H1 (cell line): Measurements from ENCODE around the gene SYMPK. TPM values are rescaled to one million over a fixed set of nuclear protein-coding genes. Genes with fewer than 3 reads are reported as not detected.

Experiments used
- CTCF ChIA-PET: fragments of 300-600 bp; sonication (Branson Sonifier 250); formaldehyde crosslinking; loops from one replicate; lab custom pipeline; 2021; ENCODE audit not compliant: partially characterized antibody; lab: Charles Lee
- POLR2A ChIA-PET: fragments of 300-600 bp; sonication (Branson Sonifier 250); formaldehyde crosslinking; loops from one replicate; lab custom pipeline; 2021; ENCODE audit warnings: inconsistent platforms; ENCODE audit not compliant: partially characterized antibody; lab: Charles Lee
- DNase-seq, 2 experiments: peaks; one replicate each; pipeline versions ENCODE4 v3.0.0 to v3.0.0-alpha.2; 2010 to 2022; ENCODE audit warnings: low spot score in 2 of 2, low read depth in 1 of 2, mixed read lengths in 1 of 2
- FAIRE-seq: peaks from 2 replicates; lab custom pipeline; 2011; peaks lifted over from hg19 to GRCh38; lab: Jason Lieb, UNC
- H2AFZ ChIP-seq: 2 replicates; pipeline ENCODE4 v1.8.1; 2012; ENCODE audit warnings: low read length, inconsistent platforms
- H2AK5ac ChIP-seq: 2 replicates; pipeline ENCODE4 v1.6.1; 2013; ENCODE audit warnings: low read depth, low read length
- H2BK120ac ChIP-seq: replicated peaks from 2 replicates; pipeline ENCODE3; 2013; ENCODE audit warnings: low read depth, low read length, inconsistent platforms
- H2BK12ac ChIP-seq: 2 replicates; pipeline ENCODE4 v1.6.1; 2013; ENCODE audit warnings: low read depth, low read length
- H2BK15ac ChIP-seq: 2 replicates; pipeline ENCODE4 v1.6.1; 2013; ENCODE audit warnings: low read length
- H2BK20ac ChIP-seq: 2 replicates; pipeline ENCODE4 v1.6.1; 2013; ENCODE audit warnings: low read length
- H2BK5ac ChIP-seq: 2 replicates; pipeline ENCODE4 v1.6.1; 2013; ENCODE audit warnings: low read depth, low read length
- H3K14ac ChIP-seq: 2 replicates; pipeline ENCODE4 v1.6.1; 2013; ENCODE audit warnings: inconsistent platforms; ENCODE audit not compliant: insufficient read length
- H3K18ac ChIP-seq: 2 replicates; pipeline ENCODE4 v1.6.1; 2013; ENCODE audit warnings: low read length; ENCODE audit errors: extremely low read depth
- H3K23ac ChIP-seq: 2 replicates; pipeline ENCODE4 v1.6.1; 2013; ENCODE audit warnings: inconsistent platforms; ENCODE audit not compliant: insufficient read length
- H3K23me2 ChIP-seq: 2 replicates; pipeline ENCODE4 v1.6.1; 2013; ENCODE audit warnings: low read depth, low read length
- H3K27ac ChIP-seq: 2 replicates; pipeline ENCODE4 v1.6.1; 2011; ENCODE audit warnings: low read depth, low read length, inconsistent platforms
- H3K27me3 ChIP-seq, 4 experiments: replicated peaks in 1 of 4; 1 replicate in 1 of 4; 2 replicates in 3 of 4; pipeline versions ENCODE4 v1.6.1 to v1.8.1; 2011 to 2013; ENCODE audit warnings: low read length in 3 of 4, mild to moderate bottlenecking in 3 of 4, inconsistent platforms in 2 of 4, mixed read lengths in 2 of 4, moderate library complexity in 1 of 4; ENCODE audit not compliant: control insufficient read depth in 3 of 4, insufficient read depth in 3 of 4; ENCODE audit errors: extremely low read depth in 1 of 4
- H3K36me3 ChIP-seq, 4 experiments: 2 replicates each; pipeline versions ENCODE4 v1.6.1 to v1.8.1; 2011 to 2013; ENCODE audit warnings: mild to moderate bottlenecking in 4 of 4, low read length in 3 of 4, moderate library complexity in 2 of 4, control low read depth in 1 of 4, inconsistent platforms in 1 of 4; ENCODE audit not compliant: insufficient read depth in 4 of 4, control insufficient read depth in 2 of 4
- H3K4ac ChIP-seq: replicated peaks from 2 replicates; pipeline ENCODE3; 2013; ENCODE audit warnings: low read length, low read depth, mixed read lengths, inconsistent platforms; ENCODE audit not compliant: insufficient read length
- H3K4me1 ChIP-seq, 4 experiments: replicated peaks in 1 of 4; 1 replicate in 1 of 4; 2 replicates in 3 of 4; pipeline versions ENCODE4 v1.6.1 to v1.8.1; 2011 to 2013; ENCODE audit warnings: low read length in 3 of 4, inconsistent platforms in 2 of 4, mixed read lengths in 1 of 4; ENCODE audit not compliant: insufficient read depth in 4 of 4, control insufficient read depth in 3 of 4
- H3K4me2 ChIP-seq, 2 experiments: 2 replicates each; pipeline versions ENCODE4 v1.6.1 to v1.8.1; 2011 to 2013; ENCODE audit warnings: low read depth in 2 of 2, low read length in 2 of 2, control low read depth in 1 of 2, inconsistent platforms in 1 of 2, mild to moderate bottlenecking in 1 of 2; ENCODE audit not compliant: insufficient read depth in 1 of 2
- H3K4me3 ChIP-seq, 4 experiments: fragments of 200-600, 300-600 bp in 1 of 4; sonication (generic), shearing (Covaris generic), sonication (Bioruptor Twin) in 1 of 4; 2 replicates each; pipeline versions ENCODE4 v1.5.1 to v1.8.1; 2011 to 2016; ENCODE audit warnings: low read length in 4 of 4, low read depth in 3 of 4, control low read depth in 2 of 4, inconsistent platforms in 2 of 4, mild to moderate bottlenecking in 2 of 4, mixed read lengths in 1 of 4, moderate library complexity in 1 of 4; ENCODE audit not compliant: insufficient read depth in 2 of 4; ENCODE audit errors: extremely low read depth in 1 of 4
- H3K56ac ChIP-seq: replicated peaks from 2 replicates; pipeline ENCODE3; 2013; ENCODE audit warnings: low read depth, mild to moderate bottlenecking, mixed read lengths, low read length, inconsistent platforms; ENCODE audit not compliant: insufficient read length
- H3K79me1 ChIP-seq: 2 replicates; pipeline ENCODE4 v1.6.1; 2013; ENCODE audit warnings: low read depth, low read length, control low read depth
- H3K79me2 ChIP-seq, 2 experiments: 2 replicates each; pipeline versions ENCODE4 v1.6.1 to v1.8.1; 2012 to 2013; ENCODE audit warnings: low read length in 2 of 2, mild to moderate bottlenecking in 2 of 2, inconsistent platforms in 1 of 2; ENCODE audit not compliant: insufficient read depth in 2 of 2, control insufficient read depth in 1 of 2
- H3K9ac ChIP-seq, 4 experiments: replicated peaks in 1 of 4; 1 replicate in 1 of 4; 2 replicates in 3 of 4; pipeline versions ENCODE4 v1.6.1 to v1.8.1; 2011 to 2013; ENCODE audit warnings: low read depth in 3 of 4, low read length in 3 of 4, control low read depth in 2 of 4, mild to moderate bottlenecking in 2 of 4, moderate library complexity in 2 of 4, inconsistent platforms in 1 of 4; ENCODE audit errors: extremely low read depth in 1 of 4
- H3K9me3 ChIP-seq, 2 experiments: 2 replicates each; pipeline versions ENCODE4 v1.6.1 to v1.8.1; 2012 to 2013; ENCODE audit warnings: mild to moderate bottlenecking in 2 of 2, moderate library complexity in 2 of 2, control low read depth in 1 of 2, inconsistent platforms in 1 of 2, low read depth in 1 of 2, low read length in 1 of 2, mixed read lengths in 1 of 2; ENCODE audit not compliant: insufficient read depth in 2 of 2
- H4K20me1 ChIP-seq, 2 experiments: replicated peaks in 1 of 2; 2 replicates each; pipeline versions ENCODE3 to v1.8.1; 2011 to 2013; ENCODE audit warnings: inconsistent platforms in 2 of 2, low read length in 2 of 2, mild to moderate bottlenecking in 1 of 2; ENCODE audit not compliant: insufficient read depth in 2 of 2, control insufficient read depth in 1 of 2
- H4K5ac ChIP-seq: 2 replicates; pipeline ENCODE4 v1.6.1; 2013; ENCODE audit warnings: low read length, low read depth, mixed read lengths, inconsistent platforms; ENCODE audit not compliant: insufficient read length
- H4K8ac ChIP-seq: 2 replicates; pipeline ENCODE4 v1.8.0; 2013; ENCODE audit warnings: mild to moderate bottlenecking, moderate library complexity, low read length, inconsistent platforms; ENCODE audit not compliant: insufficient read depth; ENCODE audit errors: extremely low read depth
- H4K91ac ChIP-seq: replicated peaks from 2 replicates; pipeline ENCODE3; 2013; ENCODE audit warnings: low read length, mixed read lengths, inconsistent platforms; ENCODE audit not compliant: insufficient read length
- EZH2 ChIP-seq: fragments of 200-600 bp; sonication (generic); IDR thresholded peaks from 2 replicates; pipeline ENCODE4 v1.7.1; 2012; ENCODE audit warnings: low read depth, mild to moderate bottlenecking, moderate library complexity, low read length, inconsistent platforms; ENCODE audit not compliant: severe bottlenecking
- JUN ChIP-seq: IDR thresholded peaks from 2 replicates; pipeline ENCODE4 v1.6.1; 2011; ENCODE audit warnings: low read depth, mild to moderate bottlenecking, improper control_type of control experiment, low read length
- JUND ChIP-seq: IDR thresholded peaks from 2 replicates; pipeline ENCODE4 v1.6.1; 2011; ENCODE audit warnings: mild to moderate bottlenecking, improper control_type of control experiment, low read length
- POLR2AphosphoS5 ChIP-seq: IDR thresholded peaks from 2 replicates; pipeline ENCODE4 v1.6.1; 2011; ENCODE audit warnings: low read depth, low read length
- RAD21 ChIP-seq, 2 experiments: IDR thresholded peaks in 1 of 2; conservative IDR thresholded peaks in 1 of 2; 2 replicates each; pipeline ENCODE4 v1.6.1; 2011; ENCODE audit warnings: low read depth in 2 of 2, low read length in 2 of 2, improper control_type of control experiment in 1 of 2, inconsistent platforms in 1 of 2, mild to moderate bottlenecking in 1 of 2, moderate library complexity in 1 of 2
- SIX5 ChIP-seq: IDR thresholded peaks from 2 replicates; pipeline ENCODE4 v1.6.1; 2011; ENCODE audit warnings: mild to moderate bottlenecking, low read depth, low read length
- SP4 ChIP-seq: IDR thresholded peaks from 2 replicates; pipeline ENCODE4 v1.6.1; 2012; ENCODE audit warnings: low read length, inconsistent platforms
- TAF1 ChIP-seq: IDR thresholded peaks from 2 replicates; pipeline ENCODE4 v1.6.1; 2011; ENCODE audit warnings: mild to moderate bottlenecking, low read depth, low read length
- TBP ChIP-seq: IDR thresholded peaks from 2 replicates; pipeline ENCODE4 v1.6.1; 2011; ENCODE audit warnings: low read depth, low read length, improper control_type of control experiment
- USF2 ChIP-seq: IDR thresholded peaks from 2 replicates; pipeline ENCODE4 v1.6.1; 2011; ENCODE audit warnings: low read length, improper control_type of control experiment
- ZNF274 ChIP-seq: IDR thresholded peaks from 2 replicates; pipeline ENCODE4 v1.7.0; 2012; ENCODE audit warnings: low read length, borderline replicate concordance; ENCODE audit errors: extremely low read depth
- WGBS, 2 experiments: shearing (Covaris generic) in 1 of 2; methylation state at CpG; one replicate each; pipeline versions ENCODE4 v1.1.6 to v1.1.7; 2013 to 2015; ENCODE audit warnings: low lambda C conversion rate in 2 of 2, mixed read lengths in 2 of 2, inconsistent platforms in 1 of 2, low coverage in 1 of 2, missing lambda C conversion rate in 1 of 2; ENCODE audit not compliant: insufficient replicate concordance in 2 of 2, insufficient coverage in 1 of 2, insufficient read length in 1 of 2; ENCODE audit errors: extremely low coverage in 1 of 2, missing lambda C conversion rate in 1 of 2; 5-methylcytosine and 5-hydroxymethylcytosine counted together
- polyA plus RNA-seq, 7 experiments: library from polyadenylated mRNA; depleted of rRNA in 3 of 7; stranded (reverse) in 5 of 7; unstranded in 2 of 7; fragments of >200 nt in 5 of 7; fragments of 200-250 nt in 2 of 7; gene quantifications; 1 replicate in 5 of 7; 2 replicates in 1 of 7; 4 replicates in 1 of 7; pipeline versions ENCODE4 v1.2.1 to v1.2.3, GENCODE V29; 2011 to 2013; ENCODE audit warnings: missing spikeins in 2 of 7, mixed read lengths in 2 of 7
- total RNA-seq: library from RNA; stranded (reverse); fragmentation: NEBNext Ultra II Directional; extraction: Animal tissue kit (Norgen Biotek cat#: 25700); gene quantifications from 2 replicates; pipeline ENCODE4 v1.2.1, GENCODE V29; 2021

The SYMPK gene
- total and polyA plus RNA-seq, 2 of the 8 experiments (the other 6 are each of a cell fraction or from before 2014, with no cell fraction given), result 93.6 to 99.5 TPM

GRCh38 chr19:45866400-45867176 is 3.6 kb upstream of the SYMPK start:
- H3K4ac ChIP-seq, result no peak overlapping the region
- no peak overlapping the region for H3K23ac ChIP-seq
- no peak overlapping the region for H2BK15ac ChIP-seq
- H4K5ac ChIP-seq, result no peak overlapping the region
- H3K18ac ChIP-seq, result no peak overlapping the region
- 83% methylated on average over 11 of the region's 11 CpGs; no CpG with 5 or more reads in 1 of the 2 experiments for WGBS, 2 experiments
- H3K9me3 ChIP-seq, result no peaks in the 10 kb centered on the region
- no peak overlapping the region for H3K27ac ChIP-seq
- H3K14ac ChIP-seq, result no peak overlapping the region
- H3K79me1 ChIP-seq, result peaks cover 11% of the 10 kb centered on the region; the same call in 1 of the 2 replicates
- peak overlapping the region; percentile 13 to 91; a peak in 1 of 4 replicates for H3K4me2 ChIP-seq
- no peak overlapping the region for H2BK20ac ChIP-seq
- H3K4me3 ChIP-seq, result peak overlapping the region in 1 of 4 experiments; percentile 26; a peak in 1 of 8 replicates
- peaks cover 18% of the 10 kb centered on the region for H3K23me2 ChIP-seq
- DNase-seq (no peak), FAIRE-seq (no peak)
- ChIA-PET POLR2A (interaction anchor here (0.8 to 13.7 kb wide), 4 partner anchors 8 to 51 kb away, joined by 3 to 277 read pairs (median 49); partner anchors contain the start of genes IRF2BP1 and RSPH6A), CTCF (interaction anchor here (0.7 to 12.4 kb wide), 3 partner anchors 11 to 51 kb away, joined by 3 to 208 read pairs (median 3); partner anchors contain the start of genes IRF2BP1 and RSPH6A)
- no peak overlapping the region for H2BK12ac ChIP-seq
- H3K36me3 ChIP-seq, result no peaks in the 10 kb centered on the region
- H3K9ac ChIP-seq, result no peak overlapping the region
- H3K79me2 ChIP-seq, result peaks cover 3 to 52% of the 10 kb centered on the region in 2 experiments; a peak in 2 of 4 replicates
- H2AFZ ChIP-seq, result no peak overlapping the region
- peaks cover 0 to 7% of the 10 kb centered on the region in 2 experiments for H4K20me1 ChIP-seq
- no peak overlapping the region for H2AK5ac ChIP-seq
- H3K56ac ChIP-seq, result no peak overlapping the region
- no peaks in the 10 kb centered on the region; a peak in 1 of 7 replicates for H3K27me3 ChIP-seq
- no peak overlapping the region for H2BK120ac ChIP-seq
- H4K91ac ChIP-seq, result no peak overlapping the region
- no peak overlapping the region for H2BK5ac ChIP-seq
- H4K8ac ChIP-seq, result no peak overlapping the region
- H3K4me1 ChIP-seq, result peaks cover 0 to 18% (median 8%) of the 10 kb centered on the region in 4 experiments; a peak in 6 of 7 replicates
- TF ChIP-seq JUND (no peak), USF2 (no peak), SP4 (no peak), RAD21 (IDR thresholded peaks at IDR 0.05 in 1 of 2, conservative IDR thresholded peaks at IDR 0.05 in 1 of 2; ENCODE audit: low read depth in 2 of 2, low read length in 2 of 2) (no peak), EZH2 (no peak), SIX5 (no peak), TAF1 (no peak), ZNF274 (no peak), POLR2AphosphoS5 (no peak), JUN (no peak), TBP (no peak)
